ENCODE results near the gene ITPR2. TPM values are rescaled to one million over a fixed set of nuclear protein-coding genes. Genes with fewer than 3 reads are reported as not detected.
A peak's percentile ranks its signal among the peaks of the same experiment; 100 is the strongest.
"Not testable (repeated sequence)": the region's sequence is repeated elsewhere in the genome, so short reads cannot be mapped to it uniquely, and the experiment has no call there.

The ITPR2 gene
- total RNA-seq, 2 donors from 2014 or later, result 31.3 to 31.7 TPM

GRCh38 chr12:26800347-26800746 is 32.6 kb downstream of the ITPR2 start:
- intact Hi-C loops (cut with DNase I, micrococcal nuclease), result no loop called here
- DNase-seq, result no peak
- no peak for ATAC-seq

- intact Hi-C loops (cut with DNase I, micrococcal nuclease), result no loop called here
- no peak for ATAC-seq
- no peak for DNase-seq
Measured at GRCh38 chr12:26799741-26800140, 33.3 kb downstream of the ITPR2 start.

GRCh38 chr12:26798640-26799039 is 34.4 kb downstream of the ITPR2 start:
- no peak for ATAC-seq
- intact Hi-C loops (cut with DNase I, micrococcal nuclease), result no loop called here
- no peak for DNase-seq

GRCh38 chr12:26798023-26798422 is 35.0 kb downstream of the ITPR2 start:
- intact Hi-C loops (cut with DNase I, micrococcal nuclease), result no loop called here
- DNase-seq (no peak), ATAC-seq (no peak)

- DNase-seq (no peak), ATAC-seq (no peak)
- intact Hi-C loops (cut with DNase I, micrococcal nuclease), result no loop called here
Measured at GRCh38 chr12:26795910-26796309, 37.1 kb downstream of the ITPR2 start.

- intact Hi-C loops (cut with DNase I, micrococcal nuclease), result no loop called here
- ATAC-seq (no peak), DNase-seq (no peak)
Measured at GRCh38 chr12:26791301-26791791, 41.6 kb downstream of the ITPR2 start.

- ATAC-seq (peak; percentile 59), DNase-seq (no peak)
- intact Hi-C loops (cut with DNase I, micrococcal nuclease), result no loop called here
Measured at GRCh38 chr12:26790645-26790994, 42.4 kb downstream of the ITPR2 start.

- ATAC-seq (peak; percentile 89), DNase-seq (peak; percentile 41 to 45)
- intact Hi-C loops (cut with DNase I, micrococcal nuclease), result no loop called here
Measured at GRCh38 chr12:26789731-26790644, 43.0 kb downstream of the ITPR2 start.

- no peak for ATAC-seq
- intact Hi-C loops (cut with DNase I, micrococcal nuclease), result no loop called here
- DNase-seq, result no peak
Measured at GRCh38 chr12:26786865-26787514, 46.0 kb downstream of the ITPR2 start.

GRCh38 chr12:26786491-26786864 is 46.5 kb downstream of the ITPR2 start:
- ATAC-seq (no peak), DNase-seq (no peak)

GRCh38 chr12:26783816-26784379 is 49.1 kb downstream of the ITPR2 start:
- not testable (repeated sequence) for ATAC-seq

More at GRCh38 chr12:26786491-26786864, 46.5 kb downstream of the ITPR2 start:
- intact Hi-C loops (cut with DNase I, micrococcal nuclease), result no loop called here

GRCh38 chr12:26783131-26783526 is 49.9 kb downstream of the ITPR2 start:
- intact Hi-C loops (cut with DNase I, micrococcal nuclease), result no loop called here
- no peak for ATAC-seq

More at GRCh38 chr12:26783816-26784379, 49.1 kb downstream of the ITPR2 start:
- intact Hi-C loops (cut with DNase I, micrococcal nuclease); DNase-seq: not testable (repeated sequence)

GRCh38 chr12:26782372-26783130 is 50.4 kb downstream of the ITPR2 start:
- no peak for DNase-seq
- intact Hi-C loops (cut with DNase I, micrococcal nuclease), result no loop called here
- ATAC-seq, result no peak

More at GRCh38 chr12:26783131-26783526, 49.9 kb downstream of the ITPR2 start:
- DNase-seq, result no peak

- intact Hi-C loops (cut with DNase I, micrococcal nuclease); ATAC-seq: not testable (repeated sequence)
- DNase-seq, result peak in 1 of 2 donors; percentile 38
Measured at GRCh38 chr12:26780656-26781055, 52.3 kb downstream of the ITPR2 start.

GRCh38 chr12:26778173-26778775 is 54.7 kb downstream of the ITPR2 start:
- ATAC-seq; DNase-seq; intact Hi-C loops (cut with DNase I, micrococcal nuclease): not testable (repeated sequence)

GRCh38 chr12:26777236-26777635 is 55.8 kb downstream of the ITPR2 start:
- intact Hi-C loops (cut with DNase I, micrococcal nuclease), result no loop called here
- no peak for DNase-seq
- no peak for ATAC-seq

GRCh38 chr12:26775991-26776390 is 57.0 kb downstream of the ITPR2 start:
- DNase-seq; intact Hi-C loops (cut with DNase I, micrococcal nuclease); ATAC-seq: not testable (repeated sequence)

GRCh38 chr12:26773313-26774104 is 59.5 kb downstream of the ITPR2 start:
- no peak for DNase-seq
- no peak for ATAC-seq
- intact Hi-C loops (cut with DNase I, micrococcal nuclease), result no loop called here
